CD4-positive, alpha-beta memory T cell (primary cell): ENCODE measurements around the gene DKKL1. TPM values are rescaled to one million over a fixed set of nuclear protein-coding genes. Genes with fewer than 3 reads are reported as not detected.

ENCODE experiments used
- polyA plus RNA-seq, 2 donors: library from polyadenylated mRNA; unstranded; fragments of 300-500 nt; fragmentation: Illumina TruSeq; gene quantifications; one replicate each; pipeline ENCODE4 v1.2.3, GENCODE V29; 2021
- total RNA-seq, 2 experiments: library from RNA; stranded (reverse); gene quantifications; one replicate each; pipeline ENCODE4 v1.2.3, GENCODE V29; 2021

Gene DKKL1
- total and polyA plus RNA-seq, 4 experiments from 2014 or later = not detected

Other genes with a start within 250 kb of the DKKL1 start
- gene LIN7B, start 249.5 kb upstream of the DKKL1 start, total RNA-seq = 10 to 100 TPM; 17.7 to 18.6 TPM
- 1 to 10 TPM; 4.4 to 5.3 TPM for gene LIN7B, start 249.5 kb upstream of the DKKL1 start, polyA plus RNA-seq
- gene C19orf73, start 244.7 kb upstream of the DKKL1 start, total RNA-seq = 1 to 10 TPM; 1.7 to 1.9 TPM
- 1 to 10 TPM; 1.9 to 3.7 TPM for gene C19orf73, start 244.7 kb upstream of the DKKL1 start, polyA plus RNA-seq
- 1 to 10 TPM; 4.0 to 4.5 TPM for gene PPFIA3, start 244.3 kb upstream of the DKKL1 start, total RNA-seq
- under 1 TPM; 0.27 to 0.68 TPM for gene PPFIA3, start 244.3 kb upstream of the DKKL1 start, polyA plus RNA-seq
- gene HRC, start 208.5 kb upstream of the DKKL1 start, total RNA-seq = not detected
- not detected for gene HRC, start 208.5 kb upstream of the DKKL1 start, polyA plus RNA-seq
- gene TRPM4, start 206.1 kb upstream of the DKKL1 start, total RNA-seq = under 1 TPM in 1 of 2 experiments, not detected in 1; 0.41 TPM
- not detected for gene TRPM4, start 206.1 kb upstream of the DKKL1 start, polyA plus RNA-seq
- 1 to 10 TPM; 4.3 to 5.1 TPM for gene SLC6A16, start 38.7 kb upstream of the DKKL1 start, total RNA-seq
- 1 to 10 TPM; 1.1 to 1.8 TPM for gene SLC6A16, start 38.7 kb upstream of the DKKL1 start, polyA plus RNA-seq
- gene CD37, start 28.5 kb upstream of the DKKL1 start, total RNA-seq = 100 to 1,000 TPM; 330 to 347 TPM
- 100 to 1,000 TPM; 109 to 192 TPM for gene CD37, start 28.5 kb upstream of the DKKL1 start, polyA plus RNA-seq
- gene TEAD2, start 1.5 kb upstream of the DKKL1 start, total RNA-seq = not detected
- gene TEAD2, start 1.5 kb upstream of the DKKL1 start, polyA plus RNA-seq = not detected
- under 1 TPM; 0.23 to 0.69 TPM for gene KASH5, start 24.4 kb downstream of the DKKL1 start, total RNA-seq
- not detected for gene KASH5, start 24.4 kb downstream of the DKKL1 start, polyA plus RNA-seq
- gene PTH2, start 59.6 kb downstream of the DKKL1 start, total RNA-seq = not detected
- not detected for gene PTH2, start 59.6 kb downstream of the DKKL1 start, polyA plus RNA-seq
- gene GFY, start 61.5 kb downstream of the DKKL1 start, total RNA-seq = not detected
- not detected for gene GFY, start 61.5 kb downstream of the DKKL1 start, polyA plus RNA-seq
- under 1 TPM; 0.15 to 0.25 TPM for gene SLC17A7, start 77.7 kb downstream of the DKKL1 start, total RNA-seq
- not detected for gene SLC17A7, start 77.7 kb downstream of the DKKL1 start, polyA plus RNA-seq
- 100 to 1,000 TPM; 178 to 186 TPM for gene PIH1D1, start 87.9 kb downstream of the DKKL1 start, total RNA-seq
- 100 to 1,000 TPM in 1 of 2 donors, 10 to 100 TPM in 1; 87.2 to 124 TPM for gene PIH1D1, start 87.9 kb downstream of the DKKL1 start, polyA plus RNA-seq
- gene ALDH16A1, start 89.3 kb downstream of the DKKL1 start, total RNA-seq = 10 to 100 TPM; 31.6 to 32.6 TPM
- gene ALDH16A1, start 89.3 kb downstream of the DKKL1 start, polyA plus RNA-seq = 10 to 100 TPM; 28.4 to 40.1 TPM
- 100 to 1,000 TPM; 114 to 115 TPM for gene FLT3LG, start 110.3 kb downstream of the DKKL1 start, total RNA-seq
- gene FLT3LG, start 110.3 kb downstream of the DKKL1 start, polyA plus RNA-seq = 100 to 1,000 TPM; 145 to 252 TPM
- gene RPL13A, start 123.7 kb downstream of the DKKL1 start, total RNA-seq = 1,000 to 10,000 TPM; 5,517 to 5,661 TPM
- 1,000 to 10,000 TPM; 1,827 to 3,046 TPM for gene RPL13A, start 123.7 kb downstream of the DKKL1 start, polyA plus RNA-seq
- gene RPS11, start 132.6 kb downstream of the DKKL1 start, total RNA-seq = 1,000 to 10,000 TPM; 3,135 to 3,272 TPM
- gene RPS11, start 132.6 kb downstream of the DKKL1 start, polyA plus RNA-seq = 1,000 to 10,000 TPM; 1,691 to 2,012 TPM
- gene FCGRT, start 148.8 kb downstream of the DKKL1 start, total RNA-seq = 10 to 100 TPM; 21.9 to 25.8 TPM
- gene FCGRT, start 148.8 kb downstream of the DKKL1 start, polyA plus RNA-seq = 10 to 100 TPM; 40.2 to 42.5 TPM
- gene RCN3, start 164.1 kb downstream of the DKKL1 start, total RNA-seq = 1 to 10 TPM; 2.4 to 2.5 TPM
- gene RCN3, start 164.1 kb downstream of the DKKL1 start, polyA plus RNA-seq = 1 to 10 TPM; 1.2 to 1.5 TPM
- gene NOSIP, start 216.7 kb downstream of the DKKL1 start, total RNA-seq = 100 to 1,000 TPM; 177 to 191 TPM
- gene NOSIP, start 216.7 kb downstream of the DKKL1 start, polyA plus RNA-seq = 100 to 1,000 TPM; 650 to 674 TPM
- 1 to 10 TPM; 1.0 to 1.7 TPM for gene PRRG2, start 217.4 kb downstream of the DKKL1 start, total RNA-seq
- gene PRRG2, start 217.4 kb downstream of the DKKL1 start, polyA plus RNA-seq = under 1 TPM in 1 of 2 donors, not detected in 1; 0.34 TPM
- gene PRR12, start 227.3 kb downstream of the DKKL1 start, total RNA-seq = 10 to 100 TPM; 64.6 to 65.1 TPM
- gene PRR12, start 227.3 kb downstream of the DKKL1 start, polyA plus RNA-seq = 1 to 10 TPM in 1 of 2 donors, not detected in 1; 1.2 TPM